A673 (cell line): ENCODE data around the gene GCNT1. TPM values are rescaled to one million over a fixed set of nuclear protein-coding genes. Genes with fewer than 3 reads are reported as not detected.
"Not testable (repeated sequence)": the region's sequence is repeated elsewhere in the genome, so short reads cannot be mapped to it uniquely, and the experiment has no call there.

Experiments
- BruUV-seq: library from RNA; stranded (reverse); fragments of 400-500 nt; replicated peaks from 2 replicates; lab custom pipeline; 2021; lab: Mats Ljungman, UMichigan
- CTCF ChIA-PET: fragments of 300-600 bp; sonication (Branson Sonifier 250); formaldehyde crosslinking; loops from one replicate; lab custom pipeline; 2022; ENCODE audit warnings: antibody characterized with exemption; lab: Charles Lee
- POLR2A ChIA-PET: fragments of 300-600 bp; sonication (Branson Sonifier 250); formaldehyde crosslinking; loops from one replicate; lab custom pipeline; 2022; ENCODE audit warnings: antibody characterized with exemption; ENCODE audit not compliant: low non-redundant PET; lab: Charles Lee
- DNase-seq: peaks from one replicate; pipeline ENCODE4 v3.0.0-alpha.2; 2015; ENCODE audit warnings: low spot score
- H3K27ac ChIP-seq: fragments of 200-600 bp; sonication (generic); 2 replicates; pipeline ENCODE4 v1.5.1; 2016; ENCODE audit warnings: mixed run types, low read depth, mild to moderate bottlenecking, mixed read lengths, antibody characterized with exemption, low read length; ENCODE audit not compliant: poor library complexity, severe bottlenecking
- H3K27me3 ChIP-seq: fragments of 200-600 bp; sonication (generic); replicated peaks from 2 replicates; pipeline ENCODE4 v1.6.1; 2017; ENCODE audit warnings: mixed run types, low read depth, mild to moderate bottlenecking, mixed read lengths, antibody characterized with exemption, low read length; ENCODE audit not compliant: insufficient read depth, poor library complexity
- H3K36me3 ChIP-seq: fragments of 200-600 bp; sonication (generic); 2 replicates; pipeline ENCODE4 v1.6.1; 2016; ENCODE audit warnings: mixed run types, mild to moderate bottlenecking, mixed read lengths, antibody characterized with exemption, low read length; ENCODE audit not compliant: insufficient read depth, poor library complexity, severe bottlenecking
- H3K4me1 ChIP-seq: fragments of 200-600 bp; sonication (generic); 2 replicates; pipeline ENCODE4 v1.6.1; 2017; ENCODE audit warnings: mixed run types, mild to moderate bottlenecking, mixed read lengths, antibody characterized with exemption, low read length; ENCODE audit not compliant: insufficient read depth, poor library complexity, severe bottlenecking
- H3K4me3 ChIP-seq: fragments of 200-600 bp; sonication (generic); 2 replicates; pipeline ENCODE4 v1.5.1; 2016; ENCODE audit warnings: low read depth, mixed run types, mild to moderate bottlenecking, mixed read lengths, low read length; ENCODE audit not compliant: poor library complexity, severe bottlenecking
- H3K9me3 ChIP-seq: fragments of 200-600 bp; sonication (generic); 2 replicates; pipeline ENCODE4 v1.6.1; 2016; ENCODE audit warnings: mixed run types, low read depth, mild to moderate bottlenecking, mixed read lengths, antibody characterized with exemption, low read length; ENCODE audit not compliant: poor library complexity, severe bottlenecking
- EZH2 ChIP-seq: fragments of 200-600 bp; sonication (generic); IDR thresholded peaks from 2 replicates; pipeline ENCODE4 v1.6.1; 2017; ENCODE audit warnings: borderline replicate concordance, low read depth, mild to moderate bottlenecking, mixed read lengths, antibody characterized with exemption, low read length; ENCODE audit not compliant: poor library complexity, severe bottlenecking
- intact Hi-C: fragments of 100-400 bp; cut with micrococcal nuclease; formaldehyde crosslinking; loops from one replicate; pipeline ENCODE4 v1.10.0; 2022; ENCODE audit not compliant: unreplicated experiment
- total RNA-seq: library from RNA; stranded (reverse); gene quantifications from 2 replicates; pipeline ENCODE4 v1.2.3, GENCODE V29; 2021
- TF ChIP-seq, protein P1 (sequence below): fragments of 300-800, 200-600 bp; sonication (generic); conservative IDR thresholded peaks from 2 replicates; pipeline ENCODE4 v1.5.1; 2017; ENCODE audit warnings: low read depth, mild to moderate bottlenecking, antibody characterized with exemption, low read length, moderate library complexity, mixed read lengths

GCNT1 gene
- total RNA-seq, 1 experiment from 2014 or later: not detected

DNA sequence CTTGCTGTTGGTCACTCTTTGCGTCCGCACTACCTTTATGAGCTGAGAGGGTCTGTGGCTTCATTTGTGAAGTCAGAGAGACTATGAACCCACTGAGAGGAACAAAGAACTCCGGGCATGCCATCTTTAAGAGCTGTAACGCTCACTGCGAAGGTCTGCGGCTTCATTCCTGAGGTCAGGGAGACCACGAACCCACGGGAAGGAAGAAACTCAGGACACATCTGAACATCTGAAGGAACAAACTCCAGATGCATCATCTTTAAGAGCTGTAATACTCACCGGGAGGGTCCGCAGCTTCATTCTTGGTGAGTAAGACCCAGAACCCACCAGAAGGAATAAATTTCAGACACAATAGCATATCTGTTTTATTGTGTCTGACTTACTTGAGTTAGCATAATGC is 19.2 kb downstream of the GCNT1 start:
- POLR2A ChIA-PET: no interaction called here
- no peaks in the 10 kb centered on the region for H3K36me3 ChIP-seq
- no TSS peak for BruUV-seq

DNA sequence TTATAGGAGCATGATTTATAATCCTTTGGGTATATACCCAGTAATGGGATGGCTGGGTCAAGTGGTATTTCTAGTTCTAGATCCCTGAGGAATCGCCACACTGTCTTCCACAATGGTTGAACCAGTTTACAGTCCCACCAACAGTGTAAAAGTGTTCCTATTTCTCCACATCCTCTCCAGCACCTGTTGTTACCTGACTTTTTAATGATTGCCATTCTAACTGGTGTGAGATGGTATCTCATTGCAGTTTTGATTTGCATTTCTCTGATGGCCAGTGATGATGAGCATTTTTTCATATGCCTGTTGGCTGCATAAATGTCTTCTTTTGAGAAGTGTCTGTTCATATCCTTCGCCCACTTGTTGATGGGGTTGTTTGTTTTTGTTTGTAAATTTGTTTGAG is 20.4 kb downstream of the GCNT1 start:
- BruUV-seq, intact Hi-C loops: not testable (repeated sequence)

More for the DNA sequence above, 19.2 kb downstream of the GCNT1 start:
- Histone ChIP-seq H3K4me1 (no peaks in the 10 kb centered on the region), H3K27me3 (no peaks in the 10 kb centered on the region), H3K9me3 (no peaks in the 10 kb centered on the region), H3K4me3 (no peak overlapping the region), H3K27ac (no peak overlapping the region)
- TF ChIP-seq, protein P1, sequence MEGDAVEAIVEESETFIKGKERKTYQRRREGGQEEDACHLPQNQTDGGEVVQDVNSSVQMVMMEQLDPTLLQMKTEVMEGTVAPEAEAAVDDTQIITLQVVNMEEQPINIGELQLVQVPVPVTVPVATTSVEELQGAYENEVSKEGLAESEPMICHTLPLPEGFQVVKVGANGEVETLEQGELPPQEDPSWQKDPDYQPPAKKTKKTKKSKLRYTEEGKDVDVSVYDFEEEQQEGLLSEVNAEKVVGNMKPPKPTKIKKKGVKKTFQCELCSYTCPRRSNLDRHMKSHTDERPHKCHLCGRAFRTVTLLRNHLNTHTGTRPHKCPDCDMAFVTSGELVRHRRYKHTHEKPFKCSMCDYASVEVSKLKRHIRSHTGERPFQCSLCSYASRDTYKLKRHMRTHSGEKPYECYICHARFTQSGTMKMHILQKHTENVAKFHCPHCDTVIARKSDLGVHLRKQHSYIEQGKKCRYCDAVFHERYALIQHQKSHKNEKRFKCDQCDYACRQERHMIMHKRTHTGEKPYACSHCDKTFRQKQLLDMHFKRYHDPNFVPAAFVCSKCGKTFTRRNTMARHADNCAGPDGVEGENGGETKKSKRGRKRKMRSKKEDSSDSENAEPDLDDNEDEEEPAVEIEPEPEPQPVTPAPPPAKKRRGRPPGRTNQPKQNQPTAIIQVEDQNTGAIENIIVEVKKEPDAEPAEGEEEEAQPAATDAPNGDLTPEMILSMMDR: no peak
- no peak for TF ChIP-seq EZH2
- intact Hi-C loops: no loop called here
- no peak for DNase-seq
- CTCF ChIA-PET: no interaction called here

DNA sequence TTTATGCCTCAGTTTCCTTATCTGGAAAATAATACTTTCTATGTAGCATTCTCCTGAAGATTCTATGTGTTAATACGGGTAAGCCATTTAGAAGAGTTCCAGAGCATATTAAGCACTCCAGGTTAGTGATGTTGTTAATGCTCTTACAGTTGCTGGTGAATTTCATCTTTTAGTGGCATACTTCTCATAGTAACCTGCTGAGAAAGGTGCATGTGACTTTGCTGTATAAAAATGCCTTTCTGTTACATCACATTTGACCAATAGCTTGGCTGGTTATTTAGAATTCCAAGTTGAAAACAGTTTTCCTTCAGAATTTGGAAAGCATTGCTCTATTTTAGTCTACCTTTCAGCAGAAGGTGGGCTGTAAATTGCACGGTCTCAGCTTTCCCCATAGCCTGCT is 27.2 kb downstream of the GCNT1 start:
- H3K36me3 ChIP-seq: no peaks in the 10 kb centered on the region

More for the DNA sequence above, 20.4 kb downstream of the GCNT1 start:
- DNase-seq, CTCF ChIA-PET, H3K27me3 ChIP-seq, POLR2A ChIA-PET, H3K27ac ChIP-seq, H3K4me3 ChIP-seq, H3K4me1 ChIP-seq, H3K9me3 ChIP-seq, H3K36me3 ChIP-seq: not testable (repeated sequence)

More for the DNA sequence above, 27.2 kb downstream of the GCNT1 start:
- H3K9me3 ChIP-seq: no peaks in the 10 kb centered on the region
- ChIA-PET POLR2A (no interaction called here), CTCF (no interaction called here)
- H3K4me1 ChIP-seq: no peaks in the 10 kb centered on the region
- intact Hi-C loops: loop anchor here (10.0 kb wide), 1 partner anchor 59 kb away; no protein-coding TSS in a partner anchor
- no peak overlapping the region for H3K27ac ChIP-seq
- no peaks in the 10 kb centered on the region for H3K27me3 ChIP-seq
- TF ChIP-seq, protein P1: no peak
- no peak for TF ChIP-seq EZH2
- DNase-seq: no peak
- no TSS peak for BruUV-seq
- H3K4me3 ChIP-seq: no peak overlapping the region
